Renal cortex interstitium (tissue), 11 donors: ENCODE data around the gene FAM76B. TPM values are rescaled to one million over a fixed set of nuclear protein-coding genes. Genes with fewer than 3 reads are reported as not detected.

Experiments
- DNase-seq, 11 donors: peaks; one replicate each; pipeline ENCODE4 v3.0.0-alpha.2; 2013; ENCODE audit warnings: low read depth in 9 of 11, low spot score in 4 of 11; ENCODE audit errors: extremely low read depth in 1 of 11
- polyA plus RNA-seq, 3 donors: library from polyadenylated mRNA; unstranded; fragments of 120-200 nt; gene quantifications; one replicate each; pipeline ENCODE4 v1.2.1, GENCODE V29; 2013; ENCODE audit not compliant: insufficient read length in 3 of 3

FAM76B gene
- polyA plus RNA-seq, 3 donors = 47.7 to 66.5 (median 63.0) TPM

- peak in 6 of 11 donors; percentile 7 to 46 (median 32) for DNase-seq
Observed at GRCh38 chr11:95796501-95796900, 6.9 kb upstream of the FAM76B start.

DNA sequence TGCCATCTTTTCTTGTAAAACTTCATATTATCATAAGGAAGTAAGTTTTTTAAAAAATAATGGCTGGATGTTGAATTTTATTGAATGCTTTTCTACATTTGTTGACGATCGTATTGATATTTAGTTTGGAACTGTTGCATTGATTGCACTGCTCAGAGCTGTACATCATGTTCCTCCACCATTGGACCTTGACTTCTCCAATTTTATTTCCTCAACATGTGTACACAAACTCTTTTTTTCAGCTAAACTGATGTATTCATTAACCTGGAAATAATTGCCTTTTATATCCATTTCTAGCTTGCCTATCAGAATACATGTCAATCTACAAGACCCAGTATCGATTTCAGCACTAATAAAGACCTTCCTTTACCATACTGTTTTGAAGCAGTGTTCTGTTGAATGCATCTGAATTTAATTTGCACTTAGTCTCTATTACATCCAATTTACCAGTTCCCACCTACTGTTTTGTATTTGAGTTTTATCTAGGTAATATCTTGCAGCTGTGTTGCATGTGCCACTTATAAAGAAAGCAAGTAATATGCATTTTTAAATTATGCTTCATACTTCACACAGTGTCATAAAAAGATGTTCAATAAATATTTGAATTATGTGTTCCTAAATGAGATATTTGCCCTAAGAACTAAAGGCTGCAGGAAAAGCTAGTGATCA, 6.2 kb upstream of the FAM76B start:
- DNase-seq = no peak

DNA sequence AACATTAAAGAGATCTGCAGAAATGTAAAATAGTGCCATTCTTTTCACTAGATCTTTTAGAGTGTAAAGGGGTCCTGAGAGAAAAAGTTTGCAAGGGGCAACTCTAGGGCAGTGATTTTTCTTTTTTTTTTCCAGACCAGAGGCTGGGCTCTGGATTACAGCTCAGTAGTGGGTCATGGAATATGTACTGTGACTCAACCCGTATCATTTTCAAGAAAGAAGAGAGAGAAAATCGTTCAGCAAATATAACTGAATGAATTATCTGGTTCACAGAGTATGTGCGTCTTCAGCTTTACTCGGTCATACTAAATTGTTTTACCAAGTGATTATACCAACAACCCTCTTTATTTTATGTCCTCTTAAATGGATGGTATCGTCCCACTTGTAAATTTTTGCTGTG, 4.5 kb upstream of the FAM76B start:
- DNase-seq = no peak

- no peak for DNase-seq
Observed at GRCh38 chr11:95793116-95793515, 3.5 kb upstream of the FAM76B start.

DNA sequence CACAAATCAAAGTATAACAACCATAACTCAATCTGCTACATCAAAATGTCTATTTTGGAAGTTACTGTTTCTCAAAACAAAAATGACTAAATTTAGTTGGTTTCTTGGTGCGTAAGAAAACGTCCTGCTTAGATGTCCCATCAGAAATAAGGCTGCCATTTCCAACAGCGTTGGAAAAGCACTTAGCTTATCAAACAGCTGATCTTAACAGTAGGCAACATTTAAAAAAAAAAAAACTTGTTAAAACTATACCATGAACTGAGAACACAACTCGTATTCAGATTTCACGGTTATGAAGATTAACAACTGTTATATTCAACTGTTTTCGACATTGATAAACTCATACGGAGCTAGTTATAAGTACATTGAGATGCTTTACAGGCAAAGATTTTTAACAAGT, 3.1 kb upstream of the FAM76B start:
- DNase-seq = no peak

GRCh38 chr11:95792200-95792599, 2.6 kb upstream of the FAM76B start:
- no peak for DNase-seq

DNA sequence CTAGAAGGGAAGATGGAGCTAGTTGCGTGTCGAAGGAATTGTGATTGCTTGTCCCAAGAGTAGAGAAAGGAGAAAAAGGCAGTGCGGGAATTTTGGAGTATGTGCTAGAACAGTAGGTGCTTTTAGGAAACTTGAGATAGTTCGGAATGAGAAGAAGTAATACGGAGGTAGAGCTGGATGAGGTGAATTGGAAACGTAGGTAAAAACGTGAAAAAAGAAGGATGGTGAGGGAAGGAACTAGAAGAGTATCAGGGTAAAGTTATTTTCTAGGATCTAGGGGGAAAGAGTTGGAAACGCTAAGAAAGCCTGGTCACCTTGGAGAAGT, 2.1 kb upstream of the FAM76B start:
- DNase-seq = no peak

DNA sequence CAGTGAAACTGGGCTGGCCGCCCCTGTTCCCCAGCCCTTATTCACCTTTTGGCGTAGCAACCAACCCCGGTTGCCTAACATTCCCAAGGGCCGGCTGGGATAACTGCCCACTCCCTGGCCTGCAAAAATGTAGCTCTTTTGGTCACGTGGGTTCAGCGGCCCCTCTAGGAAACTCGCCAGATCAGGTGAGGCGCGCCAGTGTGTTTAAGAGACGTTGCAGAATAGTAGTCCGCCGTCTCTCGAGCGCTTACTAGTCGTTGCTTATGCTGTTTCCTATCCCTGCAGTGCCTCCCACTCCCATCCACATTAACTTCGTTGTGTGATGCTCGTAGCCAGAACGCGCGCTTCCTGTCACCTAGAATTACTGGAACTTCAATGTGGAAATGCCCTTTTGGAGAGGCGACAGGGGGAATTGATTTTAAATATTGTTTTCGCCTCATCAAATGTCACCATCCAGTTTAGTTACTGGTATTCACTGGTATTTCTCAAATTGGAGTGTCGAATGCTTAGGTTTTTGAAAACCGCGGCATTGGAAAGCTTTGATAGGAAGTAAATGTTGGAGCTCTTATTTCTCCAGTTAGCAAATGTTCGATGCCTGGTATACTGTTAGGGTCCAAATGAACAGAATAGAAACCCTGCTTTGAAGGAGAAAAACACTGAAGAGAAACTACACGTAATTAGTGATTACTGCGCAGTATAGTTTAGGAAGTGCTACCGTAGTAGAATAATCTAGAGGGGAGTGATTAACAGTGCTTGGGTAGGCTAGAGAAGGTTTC, 1.5 kb upstream of the FAM76B start:
- peak in 9 of 11 donors; percentile 47 to 73 (median 61) for DNase-seq

- peak; percentile 96 to 100 (median 97) for DNase-seq
Observed at GRCh38 chr11:95790123-95790932, 746 bp upstream of the FAM76B start, which contains the start of gene CEP57. TSS of gene CEP57 (plus strand) at chr11:95790498. CDS start at chr11:95790699, 201 bp downstream.

DNA sequence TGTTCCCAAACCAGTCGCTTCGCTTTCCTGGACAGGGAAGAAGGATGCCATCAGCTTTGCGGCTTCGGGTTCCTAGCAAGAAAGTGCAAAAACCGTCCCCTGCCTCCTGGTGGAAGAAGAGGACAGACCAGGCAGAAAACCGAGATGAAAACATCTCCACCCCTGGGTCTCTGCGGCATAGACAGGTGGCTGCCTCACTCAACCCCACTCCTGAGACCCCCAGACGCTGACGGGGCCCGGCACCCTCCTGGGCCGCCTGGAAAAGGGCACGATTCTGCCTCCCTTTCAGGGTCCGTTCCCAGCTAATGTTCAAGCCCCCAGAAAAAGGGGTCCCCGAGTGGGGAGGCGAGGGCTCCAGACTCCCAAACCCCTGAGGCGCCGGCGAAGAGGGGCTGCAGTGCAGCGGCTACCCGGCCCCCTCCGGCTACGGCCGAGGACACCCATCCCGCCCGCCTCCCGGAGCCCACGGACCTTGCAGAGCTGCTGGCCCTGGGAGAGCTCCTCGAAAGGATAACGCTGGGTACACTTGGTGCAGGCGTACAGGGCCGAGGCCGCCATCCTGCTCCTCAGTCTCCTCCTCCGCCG, 569 bp downstream of the FAM76B start:
- peak in 7 of 11 donors; percentile 12 to 48 (median 38) for DNase-seq

DNA sequence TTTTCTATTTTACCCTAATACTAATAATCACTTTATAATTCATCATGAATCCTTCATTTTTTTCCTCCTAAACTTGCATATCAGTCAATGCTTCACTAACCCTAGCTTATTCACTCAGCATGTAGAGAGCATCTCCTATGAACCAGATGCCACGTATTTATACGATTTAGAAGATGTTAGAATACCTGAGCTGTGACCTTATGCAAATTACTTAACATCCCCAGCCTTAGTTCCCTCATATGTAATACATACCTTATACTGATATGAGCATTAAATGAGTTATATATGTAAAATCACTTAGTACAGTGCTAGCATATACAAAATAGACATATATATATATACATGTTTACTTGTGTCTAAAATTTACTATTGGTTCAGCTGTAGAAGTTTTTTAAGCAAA, 9.0 kb downstream of the FAM76B start:
- no peak for DNase-seq

- DNase-seq = no peak
Observed at GRCh38 chr11:95778699-95779098, 10.9 kb downstream of the FAM76B start.

DNA sequence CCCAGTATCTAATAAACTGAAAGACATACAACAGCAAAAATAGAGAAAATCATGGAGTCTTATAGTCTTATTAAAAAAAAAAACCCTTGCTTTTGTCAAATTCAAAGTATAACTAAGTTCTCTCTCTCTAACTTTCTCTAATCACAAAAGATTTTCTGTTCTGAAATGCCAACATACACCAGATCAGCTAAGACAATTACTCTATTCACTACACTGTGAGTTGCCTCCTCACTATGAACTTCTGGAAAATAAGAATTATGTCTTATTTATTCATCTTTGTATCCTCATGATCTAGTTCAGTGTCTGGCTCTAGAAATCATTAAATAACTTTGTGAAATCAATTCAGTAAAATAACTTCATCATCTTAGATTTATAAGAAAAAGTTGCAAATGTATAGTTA, 12.7 kb downstream of the FAM76B start:
- DNase-seq = no peak

DNA sequence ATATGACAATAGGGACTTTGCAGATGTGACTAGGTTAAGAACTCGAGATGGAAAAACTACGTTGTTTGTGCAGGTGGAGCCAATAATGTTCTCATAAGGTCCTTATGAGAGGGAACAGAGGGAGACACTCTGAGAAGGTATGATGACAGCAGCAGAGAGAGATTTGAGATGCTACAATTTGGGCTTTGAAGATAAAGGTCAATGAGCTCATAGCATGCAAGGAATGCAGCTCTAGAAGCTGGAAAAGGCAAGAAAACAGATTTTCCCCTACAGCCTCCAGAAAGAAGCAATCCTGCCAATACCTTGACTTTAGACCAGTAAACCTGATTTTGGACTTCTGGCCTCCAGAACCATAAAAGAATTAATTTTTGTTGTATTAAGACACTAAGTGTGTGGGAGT, 21.1 kb downstream of the FAM76B start:
- DNase-seq = no peak

GRCh38 chr11:95767498-95767897, 22.1 kb downstream of the FAM76B start:
- DNase-seq = no peak

- no peak for DNase-seq
Observed at GRCh38 chr11:95766701-95767100, 22.9 kb downstream of the FAM76B start.

- DNase-seq = peak; percentile 28 to 63 (median 39)
Observed at GRCh38 chr11:95764267-95764898, 25.2 kb downstream of the FAM76B start.

GRCh38 chr11:95762534-95762933, 27.0 kb downstream of the FAM76B start:
- no peak for DNase-seq

GRCh38 chr11:95760941-95761340, 28.6 kb downstream of the FAM76B start:
- DNase-seq = no peak
